Measurements from ENCODE around the gene SMIM44. TPM values are rescaled to one million over a fixed set of nuclear protein-coding genes. Genes with fewer than 3 reads are reported as not detected.
"Not testable (repeated sequence)": the region's sequence is repeated elsewhere in the genome, so short reads cannot be mapped to it uniquely, and the experiment has no call there.

The SMIM44 gene
- total RNA-seq, 3 donors from 2014 or later, result not detected

DNA sequence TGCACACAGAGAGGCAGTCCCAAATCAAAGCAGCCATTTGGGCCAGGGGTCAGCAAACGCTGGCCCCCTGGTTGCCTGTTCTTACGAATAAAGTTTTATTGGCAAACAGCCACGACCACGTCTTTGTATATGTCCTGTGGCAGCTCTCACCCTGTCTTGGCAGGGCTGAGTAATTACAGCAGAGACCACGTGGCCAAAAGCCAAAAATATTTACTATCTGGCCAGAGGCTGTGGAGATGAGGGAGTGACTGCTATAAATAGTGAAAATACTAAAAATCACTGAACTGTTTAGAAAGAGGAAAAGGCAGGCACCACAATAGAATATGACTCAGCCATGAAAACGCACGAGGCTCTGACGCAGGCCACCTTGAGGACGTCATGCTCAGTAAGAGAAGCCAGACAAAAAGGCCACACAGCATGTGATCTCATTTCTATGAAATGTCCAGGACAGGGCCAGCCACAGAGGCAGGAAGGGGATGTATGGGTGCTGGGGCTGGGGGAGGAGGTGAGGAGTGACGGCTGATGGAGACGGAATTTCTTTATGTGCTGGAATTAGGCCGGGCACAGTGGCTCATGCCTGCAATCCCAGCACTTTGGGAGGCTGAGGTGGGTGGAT lies 32.3 kb downstream of the SMIM44 start:
- peaks cover 9% of the 10 kb centered on the region for H3K36me3 ChIP-seq
- TF ChIP-seq POLR2A (IDR thresholded peaks at IDR 0.05) (no peak), POLR2AphosphoS5 (IDR thresholded peaks at IDR 0.05) (peak; percentile 17 to 91 (median 40))
- no peaks in the 10 kb centered on the region for H3K4me1 ChIP-seq
- no peaks in the 10 kb centered on the region for H3K9me3 ChIP-seq
- intact Hi-C loops (cut with DNase I; ENCODE audit: low total_unique reads), result no loop called here
- no peak for DNase-seq (ENCODE audit: low spot score in 2 of 2)
- H3K27me3 ChIP-seq, result no peaks in the 10 kb centered on the region
- peak overlapping the region; percentile 56 to 75 for H3K27ac ChIP-seq
- no peak overlapping the region for H3K4me3 ChIP-seq

DNA sequence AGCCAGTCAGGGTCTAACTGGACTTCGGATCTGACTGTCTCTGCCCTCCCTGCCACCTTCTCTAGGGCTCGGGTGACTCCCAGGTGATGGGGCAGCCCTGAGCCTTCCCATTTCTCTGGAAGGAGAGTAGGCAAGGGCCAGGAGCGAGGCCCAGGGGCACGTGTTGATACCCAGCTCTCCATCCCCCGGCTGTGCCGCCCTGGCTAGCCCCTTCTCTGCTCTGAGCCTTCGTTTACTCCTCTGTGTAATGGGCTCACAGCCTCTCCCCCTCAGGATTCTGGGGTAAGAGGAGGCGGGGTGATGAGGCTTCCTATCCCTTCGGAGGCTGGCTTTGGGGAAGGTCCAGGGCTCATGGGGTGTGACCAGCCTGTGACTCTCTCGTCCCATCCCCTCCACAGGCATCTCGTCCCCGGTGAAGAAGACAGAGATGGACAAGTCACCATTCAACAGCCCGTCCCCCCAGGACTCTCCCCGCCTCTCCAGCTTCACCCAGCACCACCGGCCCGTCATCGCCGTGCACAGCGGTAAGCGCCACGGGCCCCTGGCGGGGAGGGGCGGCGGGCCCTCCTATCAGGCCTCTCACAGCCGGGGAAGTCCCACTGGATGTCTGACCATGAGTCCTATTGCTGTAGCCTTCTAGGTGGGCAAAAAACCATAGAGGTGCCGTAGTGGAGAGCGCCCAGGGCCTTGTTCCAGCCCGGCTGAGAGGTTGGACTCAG lies 34.5 kb downstream of the SMIM44 start:
- H3K27me3 ChIP-seq, result no peaks in the 10 kb centered on the region
- H3K27ac ChIP-seq, result peak overlapping the region; percentile 10 to 33
- DNase-seq (ENCODE audit: low spot score in 2 of 2), result no peak
- H3K4me3 ChIP-seq, result no peak overlapping the region
- no peaks in the 10 kb centered on the region for H3K9me3 ChIP-seq
- peaks cover 9% of the 10 kb centered on the region for H3K36me3 ChIP-seq
- intact Hi-C loops (cut with DNase I; ENCODE audit: low total_unique reads), result no loop called here
- H3K4me1 ChIP-seq, result no peaks in the 10 kb centered on the region
- TF ChIP-seq POLR2A (IDR thresholded peaks at IDR 0.05) (no peak), POLR2AphosphoS5 (IDR thresholded peaks at IDR 0.05) (no peak)
- TF ChIP-seq, protein P1, sequence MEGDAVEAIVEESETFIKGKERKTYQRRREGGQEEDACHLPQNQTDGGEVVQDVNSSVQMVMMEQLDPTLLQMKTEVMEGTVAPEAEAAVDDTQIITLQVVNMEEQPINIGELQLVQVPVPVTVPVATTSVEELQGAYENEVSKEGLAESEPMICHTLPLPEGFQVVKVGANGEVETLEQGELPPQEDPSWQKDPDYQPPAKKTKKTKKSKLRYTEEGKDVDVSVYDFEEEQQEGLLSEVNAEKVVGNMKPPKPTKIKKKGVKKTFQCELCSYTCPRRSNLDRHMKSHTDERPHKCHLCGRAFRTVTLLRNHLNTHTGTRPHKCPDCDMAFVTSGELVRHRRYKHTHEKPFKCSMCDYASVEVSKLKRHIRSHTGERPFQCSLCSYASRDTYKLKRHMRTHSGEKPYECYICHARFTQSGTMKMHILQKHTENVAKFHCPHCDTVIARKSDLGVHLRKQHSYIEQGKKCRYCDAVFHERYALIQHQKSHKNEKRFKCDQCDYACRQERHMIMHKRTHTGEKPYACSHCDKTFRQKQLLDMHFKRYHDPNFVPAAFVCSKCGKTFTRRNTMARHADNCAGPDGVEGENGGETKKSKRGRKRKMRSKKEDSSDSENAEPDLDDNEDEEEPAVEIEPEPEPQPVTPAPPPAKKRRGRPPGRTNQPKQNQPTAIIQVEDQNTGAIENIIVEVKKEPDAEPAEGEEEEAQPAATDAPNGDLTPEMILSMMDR (IDR thresholded peaks at IDR 0.05), result no peak

DNA sequence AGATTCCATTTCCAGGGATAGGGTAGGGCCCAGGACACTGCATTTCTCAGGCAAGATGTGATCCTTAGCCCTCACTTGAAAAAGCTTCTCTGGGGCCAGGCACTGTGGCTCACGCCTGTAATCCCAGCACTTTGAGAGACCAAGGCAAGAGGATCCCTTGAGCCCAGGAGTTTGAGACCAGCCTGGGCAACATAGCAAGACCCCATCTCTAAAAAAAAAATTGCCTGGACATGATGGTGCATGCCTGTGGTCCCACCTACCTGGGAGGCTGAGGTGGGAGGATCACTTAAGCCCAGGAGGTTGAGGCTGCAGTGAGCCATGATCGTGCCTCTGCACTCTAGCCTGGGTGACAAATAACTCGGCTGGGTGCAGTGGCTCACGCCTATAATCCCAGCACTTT lies 36.6 kb downstream of the SMIM44 start:
- H3K27me3 ChIP-seq; DNase-seq (ENCODE audit: low spot score in 2 of 2); H3K4me3 ChIP-seq; H3K9me3 ChIP-seq; intact Hi-C loops (cut with DNase I; ENCODE audit: low total_unique reads); H3K4me1 ChIP-seq; H3K36me3 ChIP-seq; H3K27ac ChIP-seq: not testable (repeated sequence)

DNA sequence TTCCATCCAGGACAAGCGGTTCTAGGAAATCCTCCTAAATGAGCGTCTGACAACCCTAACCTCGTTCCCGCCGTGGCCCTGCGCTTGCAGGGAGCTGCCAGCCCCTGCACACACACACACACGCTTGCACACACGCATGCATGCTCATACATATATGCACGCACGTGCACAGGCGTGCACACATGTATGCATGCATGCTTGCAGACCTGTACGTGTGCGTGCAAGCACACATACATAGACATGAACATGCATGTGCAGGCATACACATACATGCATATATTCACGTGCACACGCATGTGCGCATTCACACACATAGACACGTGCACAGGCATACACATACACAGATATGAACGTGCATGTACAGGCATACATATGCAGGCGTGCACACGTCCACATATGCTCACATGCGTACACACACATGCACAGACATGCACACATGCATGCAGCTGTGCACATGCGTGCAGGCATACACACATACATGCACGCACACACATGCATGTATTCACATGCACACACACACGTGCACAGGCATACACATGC lies 38.5 kb downstream of the SMIM44 start:
- intact Hi-C loops (cut with DNase I; ENCODE audit: low total_unique reads), result no loop called here
- Histone ChIP-seq H3K27ac (no peak overlapping the region), H3K9me3 (no peaks in the 10 kb centered on the region), H3K27me3 (no peaks in the 10 kb centered on the region), H3K4me3 (no peak overlapping the region), H3K4me1 (no peaks in the 10 kb centered on the region), H3K36me3 (no peaks in the 10 kb centered on the region)
- DNase-seq (ENCODE audit: low spot score in 2 of 2), result no peak
- TF ChIP-seq POLR2A (IDR thresholded peaks at IDR 0.05), result no peak
- TF ChIP-seq, protein P1 (IDR thresholded peaks at IDR 0.05), result no peak
- no peak for TF ChIP-seq POLR2AphosphoS5 (IDR thresholded peaks at IDR 0.05)

DNA sequence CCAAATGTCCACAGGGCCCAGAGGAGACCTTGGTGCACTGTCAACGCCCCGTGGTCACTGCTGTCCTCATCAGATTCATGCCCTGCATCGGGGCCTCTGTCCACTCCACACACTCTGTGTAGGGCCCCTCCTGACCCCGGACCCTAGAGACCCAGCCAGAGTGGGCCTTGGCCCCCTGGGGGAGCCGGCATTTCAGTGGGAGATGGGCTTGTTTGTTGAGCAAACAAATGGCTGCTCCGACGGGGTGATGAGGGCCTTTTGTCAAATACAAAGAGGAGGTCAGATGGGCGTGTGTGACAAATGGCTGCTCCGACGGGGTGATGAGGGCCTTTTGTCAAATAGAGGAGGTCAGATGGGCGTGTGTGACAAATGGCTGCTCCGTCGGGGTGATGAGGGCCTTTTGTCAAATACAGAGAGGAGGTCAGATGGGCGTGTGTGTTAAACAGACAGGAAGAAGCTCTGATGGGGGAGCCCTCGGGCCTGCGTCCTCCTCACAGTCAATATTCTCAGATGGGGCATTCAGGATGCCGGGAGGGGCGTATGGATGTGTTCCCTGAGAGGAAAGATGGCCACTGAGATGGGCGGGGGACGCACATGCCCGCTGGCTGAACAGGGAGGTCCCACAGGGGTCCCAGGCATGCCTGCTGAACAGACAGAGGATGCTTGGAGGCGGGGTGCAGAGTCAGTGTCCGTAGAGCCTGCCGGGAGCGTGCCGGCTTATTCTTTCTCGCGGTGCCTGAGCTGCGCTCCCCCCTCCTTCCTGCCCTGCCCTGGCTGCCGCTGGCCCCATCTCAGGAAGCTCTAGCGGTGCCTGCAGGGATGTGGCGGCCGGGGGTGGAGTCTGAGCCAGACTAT lies 39.2 kb downstream of the SMIM44 start:
- Histone ChIP-seq H3K4me3 (peak overlapping the region in 1 of 3 donors; percentile 2), H3K9me3 (no peaks in the 10 kb centered on the region), H3K27me3 (no peaks in the 10 kb centered on the region), H3K4me1 (no peaks in the 10 kb centered on the region), H3K27ac (peak overlapping the region in 1 of 2 donors; percentile 30), H3K36me3 (no peaks in the 10 kb centered on the region)
- no peak for TF ChIP-seq POLR2A (IDR thresholded peaks at IDR 0.05)
- no peak for TF ChIP-seq POLR2AphosphoS5 (IDR thresholded peaks at IDR 0.05)
- TF ChIP-seq, protein P1 (IDR thresholded peaks at IDR 0.05), result no peak
- DNase-seq (ENCODE audit: low spot score in 2 of 2), result no peak
- intact Hi-C loops (cut with DNase I; ENCODE audit: low total_unique reads), result no loop called here
